SIG-M5 treated with dmso at 0.1 percent for 504 hours (cell line): ENCODE results near the gene GNG7.

ENCODE experiments used
- DNase-seq: peaks from one replicate; lab custom pipeline; 2025; ENCODE audit not compliant: unreplicated experiment; lab: John Stamatoyannopoulos, UW

GNG7 gene

GRCh38 chr19:2702170-2703076 lies at the start of gene GNG7:
GNG7 (minus strand) TSS chr19:2702694; CDS start chr19:2520688, 182,006 bp downstream.
- DNase-seq = peak; percentile 65

DNA sequence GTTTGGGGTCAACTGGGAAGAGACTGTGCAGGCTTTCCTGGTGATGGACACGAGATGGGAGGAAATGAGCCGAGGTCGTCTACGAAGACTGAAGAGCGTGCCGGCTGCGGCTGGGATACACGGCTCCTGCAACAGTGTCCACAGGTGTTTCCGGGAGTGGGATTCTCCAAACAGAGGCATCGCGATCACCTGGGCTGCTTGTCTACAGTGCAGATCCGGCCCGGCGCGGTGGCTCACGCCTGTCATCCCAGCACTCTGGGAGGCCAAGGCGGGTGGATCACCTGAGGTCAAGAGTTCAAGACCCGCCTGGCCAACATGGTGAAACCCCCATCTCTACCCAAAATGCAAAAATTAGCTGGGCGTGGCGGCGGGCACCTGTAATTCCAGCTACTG lies 48.9 kb upstream of the GNG7 start:
- DNase-seq = no peak

- DNase-seq = no peak
Observed at GRCh38 chr19:2750808-2751437, 48.4 kb upstream of the GNG7 start.

DNA sequence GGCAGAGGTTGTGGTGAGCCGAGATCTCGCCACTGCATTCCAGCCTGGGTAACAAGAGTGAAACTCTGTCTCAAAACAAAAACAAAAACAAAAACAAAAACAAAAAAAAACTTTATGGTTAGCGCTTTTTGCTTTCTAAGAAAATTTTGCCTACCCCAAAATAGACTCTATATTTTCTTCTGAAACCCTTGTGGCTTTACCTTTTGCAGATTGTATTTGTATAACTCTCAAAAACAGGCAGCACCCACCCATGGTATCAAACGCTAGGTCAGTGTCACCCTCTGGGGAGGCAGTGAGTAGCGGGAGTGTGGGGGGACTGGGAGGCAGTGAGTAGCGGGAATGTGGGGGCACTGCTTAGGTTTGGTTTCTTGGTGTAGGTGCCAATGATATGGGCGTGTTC lies 44.9 kb upstream of the GNG7 start:
- DNase-seq = no peak

GRCh38 chr19:2744113-2744512 lies 41.6 kb upstream of the GNG7 start:
- DNase-seq = no peak

- no peak for DNase-seq
Observed at GRCh38 chr19:2743099-2743498, 40.6 kb upstream of the GNG7 start.

DNA sequence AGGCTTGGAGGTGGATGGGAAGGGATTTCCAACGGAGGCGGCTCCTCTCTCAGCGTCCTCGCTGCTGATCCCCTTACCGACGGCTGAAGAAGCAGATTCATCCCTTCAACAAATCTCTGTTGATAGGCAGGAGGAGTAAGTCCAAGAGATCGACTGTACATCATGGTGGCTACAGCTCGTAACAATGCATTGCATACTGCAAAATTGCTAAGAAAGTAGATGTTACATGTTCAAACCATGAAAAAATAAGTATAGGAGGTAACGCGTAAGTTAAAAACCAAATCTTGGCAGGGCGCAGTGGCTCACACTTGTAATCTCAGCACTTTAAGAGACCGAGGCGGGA lies 37.8 kb upstream of the GNG7 start:
- DNase-seq = no peak

DNA sequence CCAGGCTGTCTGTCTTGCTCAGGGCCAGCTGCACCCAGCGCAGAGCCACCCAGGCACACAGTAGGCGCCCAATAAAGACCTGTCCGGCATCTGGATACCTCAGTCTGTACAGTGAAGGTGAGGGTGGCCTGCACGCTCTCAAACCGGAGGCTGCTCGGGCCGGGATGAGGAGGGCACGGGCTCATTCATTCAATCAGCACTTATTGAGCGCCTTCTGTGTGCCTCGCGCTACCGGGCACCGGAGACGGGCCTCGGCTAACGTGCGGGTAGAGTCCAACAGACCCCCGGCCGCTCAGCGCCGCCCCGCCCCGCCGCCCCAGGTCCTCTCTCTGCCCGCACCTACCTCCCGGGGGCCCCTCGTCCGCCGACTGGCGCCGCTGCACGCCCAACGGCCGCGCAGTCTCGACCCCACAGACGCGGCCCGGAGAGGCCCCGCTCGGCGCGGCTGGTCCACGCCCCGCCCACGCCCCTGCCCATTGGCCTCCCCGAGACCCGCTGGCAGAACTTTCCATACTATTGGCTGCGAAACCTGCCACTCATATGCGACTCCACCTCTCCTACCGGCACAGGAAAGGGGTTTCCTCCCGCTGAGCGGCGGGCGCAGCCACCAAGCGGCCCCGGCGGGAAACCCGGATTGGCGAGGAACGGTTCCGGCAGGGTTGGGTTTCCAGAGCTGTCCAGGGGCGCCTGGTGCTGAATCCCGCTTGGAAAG lies 37.3 kb upstream of the GNG7 start, which contains the start of gene SLC39A3:
Gene SLC39A3 (minus strand): TSS at position 416 of the 712 bp plus-strand sequence. CDS start 2,760 bp downstream, outside the sequence.
- peak; percentile 91 for DNase-seq

GRCh38 chr19:2736550-2737190 lies 34.2 kb upstream of the GNG7 start:
- no peak for DNase-seq

DNA sequence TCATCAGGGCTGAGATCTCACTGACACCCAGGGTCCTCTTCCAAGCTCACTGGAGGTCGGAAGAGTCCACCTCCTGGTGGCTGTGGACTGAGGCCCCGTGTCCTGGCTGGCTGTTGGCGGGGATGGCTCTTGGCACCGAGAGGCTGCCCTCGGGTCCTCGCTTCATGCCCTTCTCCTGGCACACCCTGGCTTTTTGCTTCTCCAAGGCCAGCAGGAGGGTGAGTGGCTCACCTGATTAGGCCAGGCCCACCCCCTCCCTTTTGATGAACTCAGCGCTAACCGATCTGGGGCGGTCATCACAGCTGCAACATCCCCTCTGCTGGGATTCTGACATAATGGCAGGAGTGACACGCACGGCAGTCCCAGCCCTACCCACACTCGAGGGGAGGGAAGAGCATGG lies 32.9 kb upstream of the GNG7 start:
- no peak for DNase-seq

- no peak for DNase-seq
Observed at GRCh38 chr19:2734589-2735288, 32.2 kb upstream of the GNG7 start.

GRCh38 chr19:2733930-2734588 lies 31.6 kb upstream of the GNG7 start:
- DNase-seq = no peak

GRCh38 chr19:2732883-2733282 lies 30.4 kb upstream of the GNG7 start:
- no peak for DNase-seq

DNA sequence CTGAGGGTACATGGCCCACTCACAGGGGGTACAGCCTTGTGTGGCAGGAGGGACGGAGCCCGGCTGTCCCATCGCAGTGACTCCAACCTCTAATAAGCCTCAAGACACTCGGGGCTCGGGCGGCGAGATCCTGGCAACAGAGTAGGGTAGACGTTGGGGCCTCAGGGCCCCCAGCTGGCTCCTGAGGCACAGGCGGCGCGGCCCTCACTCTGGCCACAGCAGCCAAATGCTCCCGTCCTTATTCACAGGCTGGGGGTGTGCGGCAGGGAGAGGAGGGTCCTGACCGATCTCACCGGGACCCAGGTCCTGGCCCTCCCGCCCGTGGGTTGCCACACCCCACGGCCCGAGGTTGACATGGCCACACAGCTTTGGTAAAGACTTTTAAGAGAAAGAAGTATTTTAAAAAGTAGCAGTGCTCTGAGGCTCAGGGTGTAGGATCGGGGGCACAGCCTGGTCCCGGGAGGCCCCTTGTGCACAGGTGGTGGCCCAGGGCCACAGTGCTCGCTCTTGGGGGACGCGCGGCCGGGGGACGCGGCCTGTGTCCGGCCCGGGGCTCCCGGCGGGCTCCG lies 29.7 kb upstream of the GNG7 start:
- no peak for DNase-seq

- DNase-seq = no peak
Observed at GRCh38 chr19:2731181-2731995, 28.9 kb upstream of the GNG7 start.

- DNase-seq = no peak
Observed at GRCh38 chr19:2729943-2730818, 27.7 kb upstream of the GNG7 start.

- no peak for DNase-seq
Observed at GRCh38 chr19:2728783-2729387, 26.4 kb upstream of the GNG7 start.

GRCh38 chr19:2727640-2727944 lies 25.1 kb upstream of the GNG7 start:
- no peak for DNase-seq
